Activated CD8-positive, alpha-beta memory T cell treated with anti-CD3 and anti-CD28 coated beads, Interleukin-2, amount 50 U/mL, for 24 hours (primary cell): Measurements from ENCODE around the gene CYTH1.

Source experiments
- DNase-seq: peaks from one replicate; pipeline ENCODE4 v3.0.0-alpha.2; 2020; ENCODE audit errors: extremely low read depth

CYTH1 gene

GRCh38 chr17:78670850-78671725 lies 111.0 kb downstream of the CYTH1 start:
- DNase-seq, result no peak

DNA sequence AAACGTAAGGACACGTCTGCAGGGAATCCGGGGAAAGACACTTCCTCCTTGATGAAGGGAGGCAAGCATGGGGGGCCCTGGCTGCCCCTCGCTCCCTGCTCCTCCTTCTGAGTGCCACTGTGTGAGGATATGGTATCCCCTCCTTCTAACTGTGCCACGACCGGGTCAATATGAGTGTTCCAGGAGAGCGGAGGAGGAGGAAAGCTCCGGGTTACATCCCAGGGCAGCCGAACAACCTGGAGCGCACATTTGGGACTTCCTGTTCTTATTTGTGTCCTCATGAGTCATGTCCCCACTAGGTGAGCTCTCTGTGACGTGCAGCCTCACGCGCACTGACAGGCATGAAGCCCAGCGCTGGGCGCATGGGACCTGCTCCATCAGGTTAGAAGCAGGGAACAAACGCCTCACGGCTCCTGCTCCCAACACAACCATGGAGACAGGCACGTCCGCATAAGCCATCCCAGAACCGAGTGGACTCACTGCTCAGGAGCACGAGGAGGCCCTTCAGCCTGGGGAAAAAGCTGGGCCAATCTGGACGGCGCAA lies 112.0 kb downstream of the CYTH1 start:
- DNase-seq, result no peak

GRCh38 chr17:78669256-78669974 lies 112.7 kb downstream of the CYTH1 start:
- DNase-seq, result no peak

GRCh38 chr17:78668847-78669246 lies 113.2 kb downstream of the CYTH1 start:
- DNase-seq, result no peak

GRCh38 chr17:78667741-78668640 lies 114.1 kb downstream of the CYTH1 start:
- no peak for DNase-seq

GRCh38 chr17:78667091-78667490 lies 115.0 kb downstream of the CYTH1 start:
- no peak for DNase-seq

- DNase-seq, result no peak
Measured at GRCh38 chr17:78665952-78666920, 115.8 kb downstream of the CYTH1 start.

- no peak for DNase-seq
Measured at GRCh38 chr17:78665387-78665951, 116.6 kb downstream of the CYTH1 start.

DNA sequence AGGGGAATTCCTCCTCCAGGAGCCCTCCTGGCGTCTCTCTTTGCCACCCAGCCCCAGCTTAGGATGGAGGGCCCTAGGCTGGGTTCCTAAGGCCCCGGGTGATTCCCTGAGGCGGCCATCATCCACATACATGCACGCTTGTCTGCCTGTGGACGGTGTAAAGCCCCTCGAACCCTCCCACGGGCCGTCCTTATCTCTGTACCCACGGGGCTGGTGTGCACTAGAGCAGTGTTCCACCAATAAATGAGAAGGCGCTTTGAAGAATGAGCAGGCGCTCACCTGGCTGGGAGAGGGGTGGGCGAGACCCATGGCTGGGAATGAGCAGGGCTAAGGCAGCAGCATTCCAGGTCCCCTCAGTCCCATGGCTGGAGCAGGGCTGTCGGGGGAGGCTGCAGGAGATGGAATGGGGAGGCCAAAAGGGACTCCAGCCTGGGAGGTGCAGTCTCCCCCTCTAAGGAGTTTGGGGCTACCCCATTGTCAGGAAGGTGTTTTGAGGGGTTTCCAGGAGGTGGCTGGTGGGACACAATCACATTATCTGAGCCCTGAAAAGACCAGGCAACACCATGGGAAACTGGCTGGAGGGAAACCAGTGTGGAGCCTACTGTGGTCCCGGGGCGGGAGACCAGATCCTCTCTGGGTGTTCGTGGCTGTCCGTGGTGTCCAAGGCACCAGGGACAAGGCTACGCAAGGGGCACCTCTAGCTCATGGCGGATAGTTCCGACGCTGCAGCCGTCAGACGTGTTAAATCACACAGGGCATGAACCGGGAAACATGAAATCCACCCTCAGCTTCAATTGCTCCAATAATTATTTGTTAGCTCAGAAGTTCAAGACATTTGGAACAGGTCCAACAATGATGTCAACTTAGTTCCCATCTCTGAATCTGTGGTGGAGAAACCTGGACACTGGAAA lies 117.3 kb downstream of the CYTH1 start:
- DNase-seq, result no peak

- no peak for DNase-seq
Measured at GRCh38 chr17:78661093-78661770, 120.8 kb downstream of the CYTH1 start.

GRCh38 chr17:78659546-78659945 lies 122.5 kb downstream of the CYTH1 start:
- no peak for DNase-seq

DNA sequence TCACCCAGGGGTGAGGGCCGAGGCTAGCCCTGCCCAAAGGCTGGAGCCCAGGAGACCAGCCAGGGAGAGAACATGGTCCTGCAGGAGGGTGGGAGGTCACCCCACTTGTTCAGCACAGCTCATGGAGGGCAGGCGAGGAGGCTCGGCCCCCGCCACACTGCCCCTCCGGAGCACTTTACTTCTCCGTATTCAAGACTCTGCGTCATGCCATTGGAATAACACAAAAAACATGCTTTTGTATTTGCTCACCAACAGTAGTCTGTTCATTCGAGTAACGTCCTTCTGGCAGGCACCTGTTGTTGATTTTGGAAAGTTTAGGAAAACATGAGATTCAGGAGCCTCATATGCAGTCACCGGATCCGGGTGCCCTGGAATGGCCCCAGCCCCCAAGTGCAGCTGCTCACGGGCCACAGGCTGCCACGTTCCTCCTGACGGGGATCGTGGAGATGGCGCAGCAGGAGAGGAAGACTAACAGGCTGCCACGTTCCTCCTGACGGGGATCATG lies 123.7 kb downstream of the CYTH1 start:
- no peak for DNase-seq

DNA sequence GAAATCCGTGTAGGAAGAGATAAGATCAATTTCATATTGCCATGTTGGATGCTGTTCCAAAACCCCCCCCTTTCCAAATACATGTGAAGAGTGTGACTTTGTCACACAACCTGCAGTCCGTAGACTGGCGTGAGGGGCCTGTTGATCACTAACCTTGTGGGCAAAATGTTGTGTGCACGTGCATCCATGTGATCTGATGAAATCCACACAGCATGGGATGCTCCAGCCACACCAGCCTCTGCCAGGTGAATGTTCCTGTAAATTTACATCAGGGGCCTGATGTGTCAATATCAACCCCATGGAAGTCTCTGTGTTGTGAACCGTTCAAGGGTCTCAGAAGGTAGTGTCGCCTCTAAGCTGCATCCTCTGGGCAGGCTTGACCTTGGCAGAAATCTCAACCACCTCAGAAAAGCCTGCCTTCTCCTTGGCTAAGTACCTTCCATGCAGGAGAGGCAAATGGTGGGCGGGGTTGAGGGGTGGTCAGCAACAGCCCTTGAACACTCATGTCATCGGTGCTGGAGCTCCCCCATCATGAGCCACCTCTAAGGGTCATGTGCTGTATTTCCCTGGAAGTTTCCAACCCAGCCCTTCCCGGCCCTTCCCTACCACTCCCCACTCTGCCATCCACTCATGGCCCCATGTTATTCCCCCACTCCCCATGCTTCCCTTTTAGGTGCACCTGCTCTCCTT lies 126.7 kb downstream of the CYTH1 start:
- no peak for DNase-seq

- no peak for DNase-seq
Measured at GRCh38 chr17:78654325-78654724, 127.7 kb downstream of the CYTH1 start.

DNA sequence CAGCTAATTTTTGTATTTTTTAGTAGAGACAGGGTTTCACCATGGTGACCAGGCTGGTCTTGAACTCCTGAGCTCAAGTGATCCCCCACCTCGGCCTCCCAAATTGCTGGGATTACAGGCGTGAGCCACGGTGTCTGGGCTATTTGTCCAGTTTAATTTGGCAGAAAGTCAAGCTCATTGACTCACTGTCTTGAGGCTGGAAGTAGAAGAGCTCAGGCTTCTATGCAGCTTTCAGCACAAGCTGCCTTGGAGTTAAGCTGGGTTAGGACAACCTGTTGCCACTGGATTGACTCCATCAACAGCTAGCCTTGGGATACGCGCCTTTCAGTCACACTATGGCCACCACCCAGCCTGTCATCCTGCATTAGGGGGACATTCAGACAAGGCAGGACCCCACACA lies 128.7 kb downstream of the CYTH1 start:
- no peak for DNase-seq

DNA sequence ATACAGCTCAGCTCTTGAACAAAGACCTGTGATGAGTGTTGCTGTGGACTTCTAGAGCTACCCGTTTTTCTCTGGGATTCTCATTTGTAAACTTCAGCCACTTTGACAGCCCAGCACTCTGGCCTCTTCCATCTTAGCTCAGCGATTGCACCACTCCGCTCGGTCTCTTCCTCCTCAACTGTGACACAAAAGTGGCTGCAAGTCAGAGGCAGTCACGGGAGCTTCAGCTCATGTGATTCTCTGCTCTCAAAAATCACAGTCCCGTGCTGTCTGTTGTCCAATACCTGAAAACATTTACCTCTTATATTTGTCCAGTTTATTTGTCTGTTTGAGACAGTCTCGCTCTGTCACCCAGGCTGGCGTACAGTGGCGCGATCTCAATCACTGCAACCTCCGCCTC lies 129.2 kb downstream of the CYTH1 start:
- no peak for DNase-seq

DNA sequence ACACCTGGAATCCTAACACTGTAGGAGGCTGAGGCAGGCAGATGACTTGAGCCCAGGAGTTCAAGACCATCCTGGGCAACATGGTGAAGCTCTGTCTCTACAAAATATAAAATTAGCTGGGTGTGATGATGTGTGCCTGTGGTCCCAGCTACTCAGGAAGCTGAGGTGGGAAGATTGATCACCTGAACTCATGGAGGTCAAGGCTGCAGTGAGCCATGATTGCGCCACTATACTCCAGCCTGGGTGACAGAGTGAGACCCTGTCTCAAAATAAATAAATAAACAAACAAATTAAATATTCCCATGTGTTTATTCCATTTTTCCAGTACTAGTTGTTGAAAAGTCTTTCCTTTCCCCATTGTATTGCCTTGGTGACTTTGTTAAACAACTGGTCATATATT lies 130.0 kb downstream of the CYTH1 start:
- no peak for DNase-seq

DNA sequence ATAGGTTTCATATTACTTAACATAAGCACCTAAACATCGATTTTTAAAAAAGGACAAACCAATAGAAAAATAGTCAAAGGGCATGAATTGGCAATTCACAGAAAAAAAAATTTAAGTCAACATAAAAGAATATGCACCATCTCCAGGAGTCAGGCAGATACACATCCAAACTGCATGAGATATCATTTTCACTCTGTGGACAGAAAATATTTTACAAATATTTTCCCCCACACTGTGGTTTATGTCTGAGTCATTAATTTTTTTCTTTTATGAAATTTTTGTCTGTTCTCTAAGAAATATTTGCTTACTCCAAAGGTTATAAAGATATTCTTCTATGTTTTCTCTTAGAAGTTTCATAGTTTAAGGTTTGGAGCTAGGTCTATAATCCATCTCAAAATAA lies 130.5 kb downstream of the CYTH1 start:
- DNase-seq, result no peak
